Suprapubic skin (tissue), 4 donors: ENCODE data around the gene CYP4A11. TPM values are rescaled to one million over a fixed set of nuclear protein-coding genes. Genes with fewer than 3 reads are reported as not detected.
A peak's percentile ranks its signal among the peaks of the same experiment; 100 is the strongest.
"Not testable (repeated sequence)": the region's sequence is repeated elsewhere in the genome, so short reads cannot be mapped to it uniquely, and the experiment has no call there.

Source experiments
- DNase-seq, 2 donors: peaks; one replicate each; pipeline ENCODE4 v3.0.0-alpha.2; 2019; ENCODE audit warnings: low spot score in 2 of 2
- H3K27ac ChIP-seq: fragments of 200-600 bp; sonication (generic); one replicate; pipeline ENCODE4 v1.5.1; 2019
- H3K27me3 ChIP-seq: fragments of 200-600 bp; sonication (generic); one replicate; pipeline ENCODE4 v1.5.1; 2019
- H3K36me3 ChIP-seq: fragments of 200-600 bp; sonication (generic); one replicate; pipeline ENCODE4 v1.5.1; 2019
- H3K4me1 ChIP-seq: fragments of 200-600 bp; sonication (generic); one replicate; pipeline ENCODE4 v1.5.1; 2019
- H3K4me3 ChIP-seq: fragments of 200-600 bp; sonication (generic); one replicate; pipeline ENCODE4 v1.5.1; 2019; ENCODE audit warnings: mild to moderate bottlenecking
- H3K9me3 ChIP-seq: fragments of 200-600 bp; sonication (generic); one replicate; pipeline ENCODE4 v1.5.1; 2019
- EP300 ChIP-seq: sonication (generic); formaldehyde crosslinking; IDR thresholded peaks from one replicate; pipeline ENCODE4 v1.6.1; 2017; ENCODE audit warnings: antibody characterized with exemption
- POLR2A ChIP-seq, 2 donors: fragments of 450-650 bp; IDR thresholded peaks; one replicate each; pipeline ENCODE4 v1.6.1; 2017; ENCODE audit warnings: antibody characterized with exemption in 2 of 2, mild to moderate bottlenecking in 2 of 2, moderate library complexity in 2 of 2
- POLR2AphosphoS5 ChIP-seq, 3 donors: sonication (generic); formaldehyde crosslinking; IDR thresholded peaks; one replicate each; pipeline ENCODE4 v1.6.1; 2017; ENCODE audit warnings: antibody characterized with exemption in 3 of 3
- WGBS: methylation state at CpG from one replicate; pipeline ENCODE4 v1.1.5; 2018; 5-methylcytosine and 5-hydroxymethylcytosine counted together
- total RNA-seq, 4 donors: library from RNA; depleted of rRNA; stranded (reverse); fragments of >200 nt; gene quantifications; one replicate each; pipeline ENCODE4 v1.1.0, GENCODE V29; 2016
- TF ChIP-seq, protein P1 (sequence below), 2 donors: fragments of 200-600 bp in 1 of 2; fragments of 450-650 bp in 1 of 2; sonication (generic) in 1 of 2; IDR thresholded peaks; one replicate each; pipeline ENCODE4 v1.5.1; 2016 to 2019; ENCODE audit warnings: antibody characterized with exemption in 2 of 2, mild to moderate bottlenecking in 1 of 2, moderate library complexity in 1 of 2

Gene CYP4A11
- total RNA-seq, 4 donors from 2014 or later, result 0.32 TPM; not detected in 3

DNA sequence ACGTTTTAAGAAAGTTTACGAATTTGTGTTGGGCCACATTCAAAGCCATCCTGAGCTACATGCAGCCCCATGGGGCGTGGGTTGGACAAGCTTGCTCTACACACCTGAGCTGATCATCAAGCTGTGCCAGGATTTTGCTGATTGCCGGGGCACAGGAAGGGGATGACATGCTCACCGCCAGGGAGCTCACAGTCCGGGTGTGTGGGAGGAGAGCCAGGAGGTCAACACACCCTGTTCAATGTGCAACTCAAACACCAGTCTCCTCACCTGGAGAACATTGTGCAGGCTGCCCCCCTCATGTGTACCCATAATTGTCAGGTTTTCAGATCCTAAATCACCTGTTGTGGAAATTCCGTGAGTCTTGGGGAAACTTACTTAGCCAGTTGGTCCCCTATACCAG, 969 bp downstream of the CYP4A11 start:
- DNase-seq, result no peak
- WGBS, result 80% methylated on average over 7 of the region's 7 CpGs
- no peaks in the 10 kb centered on the region for H3K9me3 ChIP-seq
- TF ChIP-seq, protein P1, sequence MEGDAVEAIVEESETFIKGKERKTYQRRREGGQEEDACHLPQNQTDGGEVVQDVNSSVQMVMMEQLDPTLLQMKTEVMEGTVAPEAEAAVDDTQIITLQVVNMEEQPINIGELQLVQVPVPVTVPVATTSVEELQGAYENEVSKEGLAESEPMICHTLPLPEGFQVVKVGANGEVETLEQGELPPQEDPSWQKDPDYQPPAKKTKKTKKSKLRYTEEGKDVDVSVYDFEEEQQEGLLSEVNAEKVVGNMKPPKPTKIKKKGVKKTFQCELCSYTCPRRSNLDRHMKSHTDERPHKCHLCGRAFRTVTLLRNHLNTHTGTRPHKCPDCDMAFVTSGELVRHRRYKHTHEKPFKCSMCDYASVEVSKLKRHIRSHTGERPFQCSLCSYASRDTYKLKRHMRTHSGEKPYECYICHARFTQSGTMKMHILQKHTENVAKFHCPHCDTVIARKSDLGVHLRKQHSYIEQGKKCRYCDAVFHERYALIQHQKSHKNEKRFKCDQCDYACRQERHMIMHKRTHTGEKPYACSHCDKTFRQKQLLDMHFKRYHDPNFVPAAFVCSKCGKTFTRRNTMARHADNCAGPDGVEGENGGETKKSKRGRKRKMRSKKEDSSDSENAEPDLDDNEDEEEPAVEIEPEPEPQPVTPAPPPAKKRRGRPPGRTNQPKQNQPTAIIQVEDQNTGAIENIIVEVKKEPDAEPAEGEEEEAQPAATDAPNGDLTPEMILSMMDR (IDR thresholded peaks at IDR 0.05), result no peak
- TF ChIP-seq POLR2AphosphoS5 (IDR thresholded peaks at IDR 0.05) (no peak), EP300 (no peak), POLR2A (IDR thresholded peaks at IDR 0.05) (no peak)
- no peaks in the 10 kb centered on the region for H3K36me3 ChIP-seq
- no peak overlapping the region for H3K4me3 ChIP-seq
- H3K27me3 ChIP-seq, result no peaks in the 10 kb centered on the region
- H3K27ac ChIP-seq, result no peak overlapping the region
- peaks cover 4% of the 10 kb centered on the region for H3K4me1 ChIP-seq

DNA sequence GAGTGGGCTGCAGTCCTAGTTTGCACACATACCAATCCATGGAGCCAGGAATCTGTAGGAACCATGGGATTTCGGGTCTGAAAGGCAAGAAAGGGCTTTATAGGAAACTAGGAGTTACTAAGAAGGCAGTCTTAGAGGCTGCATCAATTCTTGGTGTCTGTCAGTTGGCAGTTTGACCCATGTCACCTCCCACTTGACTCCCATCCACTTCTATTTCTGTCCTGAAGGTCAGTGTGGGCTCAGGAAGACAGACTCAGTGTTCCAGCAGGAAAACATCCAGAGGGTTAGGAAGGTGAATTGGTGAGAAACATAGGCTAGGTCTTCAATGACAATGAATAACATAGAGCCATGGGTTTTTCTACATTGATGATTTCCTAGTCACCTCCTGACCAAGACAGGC, 4.0 kb downstream of the CYP4A11 start:
- H3K4me3 ChIP-seq, result no peak overlapping the region
- H3K27me3 ChIP-seq, result no peaks in the 10 kb centered on the region
- WGBS, result 35% methylated on average over 1 of the region's 1 CpG
- no peak for TF ChIP-seq POLR2A (IDR thresholded peaks at IDR 0.05)
- TF ChIP-seq, protein P1 (IDR thresholded peaks at IDR 0.05), result no peak
- TF ChIP-seq EP300, result no peak
- no peak for TF ChIP-seq POLR2AphosphoS5 (IDR thresholded peaks at IDR 0.05)
- peaks cover 4% of the 10 kb centered on the region for H3K4me1 ChIP-seq
- no peak overlapping the region for H3K27ac ChIP-seq
- no peak for DNase-seq
- H3K36me3 ChIP-seq, result no peaks in the 10 kb centered on the region
- no peaks in the 10 kb centered on the region for H3K9me3 ChIP-seq

DNA sequence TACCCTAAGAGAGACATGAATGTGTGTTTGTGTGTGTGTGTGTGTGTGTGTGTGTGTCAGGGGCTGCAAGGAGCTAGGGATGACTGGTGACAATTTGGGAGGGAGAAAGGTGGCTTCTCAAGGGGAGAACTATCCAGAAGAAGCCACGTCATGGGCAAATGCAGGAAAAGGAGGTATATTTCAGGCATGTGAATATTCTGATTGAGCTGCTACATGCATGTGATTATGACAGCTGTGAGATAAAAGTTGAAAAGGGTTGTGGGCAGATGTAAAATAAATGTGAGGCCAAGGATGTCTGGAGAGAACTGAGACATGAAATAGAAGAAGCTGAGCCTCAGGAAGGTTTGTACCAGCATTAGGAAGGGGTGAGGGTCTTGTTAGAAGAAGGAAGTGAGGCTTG, 4.5 kb downstream of the CYP4A11 start:
- Histone ChIP-seq H3K9me3 (no peaks in the 10 kb centered on the region), H3K4me1 (peaks cover 4% of the 10 kb centered on the region), H3K36me3 (no peaks in the 10 kb centered on the region), H3K27ac (no peak overlapping the region), H3K4me3 (no peak overlapping the region), H3K27me3 (no peaks in the 10 kb centered on the region)
- 71% methylated on average over 1 of the region's 1 CpG for WGBS
- DNase-seq, result no peak
- TF ChIP-seq POLR2AphosphoS5 (IDR thresholded peaks at IDR 0.05) (no peak), EP300 (no peak), POLR2A (IDR thresholded peaks at IDR 0.05) (no peak)
- TF ChIP-seq, protein P1 (IDR thresholded peaks at IDR 0.05), result no peak

DNA sequence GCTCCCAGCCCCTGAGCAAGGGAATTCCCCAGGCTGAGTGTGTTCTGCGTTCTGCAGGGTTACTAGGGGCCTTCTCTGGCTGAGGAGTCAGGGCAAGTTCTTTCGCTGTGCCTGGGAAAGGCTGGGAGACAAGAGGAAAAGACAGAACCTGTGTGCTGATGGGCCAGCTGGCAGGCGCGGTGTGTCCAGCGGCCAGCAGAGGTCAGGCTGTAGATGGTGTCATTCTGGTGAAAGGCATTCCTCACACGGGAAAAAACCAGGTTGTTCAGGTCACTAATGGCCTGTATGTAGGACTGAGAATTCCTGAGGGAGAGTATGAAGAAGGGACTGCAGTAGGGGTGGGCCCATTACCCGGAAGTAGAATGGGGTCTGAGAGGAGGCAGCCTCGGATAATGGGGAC, 6.4 kb downstream of the CYP4A11 start:
- H3K36me3 ChIP-seq, H3K9me3 ChIP-seq, H3K27ac ChIP-seq, H3K4me3 ChIP-seq, H3K4me1 ChIP-seq, H3K27me3 ChIP-seq, DNase-seq: not testable (repeated sequence)
- TF ChIP-seq, protein P1 (IDR thresholded peaks at IDR 0.05), result peak in 1 of 2 donors; percentile 22
- WGBS, result 52% methylated on average over 8 of the region's 8 CpGs

DNA sequence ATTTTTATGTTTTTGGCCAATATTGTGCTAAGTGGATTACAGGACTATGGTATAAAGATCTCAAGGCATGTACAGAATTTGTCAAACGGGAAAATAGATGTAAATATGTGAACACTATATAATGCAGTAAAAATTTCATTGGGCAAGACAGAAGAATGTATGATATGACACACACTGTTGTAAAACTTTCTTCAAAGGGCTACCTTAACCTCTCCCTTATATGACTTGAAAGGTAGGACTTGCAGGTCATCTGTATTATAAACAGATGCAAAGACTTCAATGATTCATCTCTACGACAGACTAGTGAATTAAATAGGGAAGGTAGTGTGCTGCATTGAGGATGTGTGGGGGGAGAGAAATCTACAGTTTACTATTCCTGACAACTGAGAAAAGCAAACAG, 9.3 kb downstream of the CYP4A11 start:
- not testable (repeated sequence) for H3K4me1 ChIP-seq, H3K36me3 ChIP-seq, H3K27me3 ChIP-seq, DNase-seq, H3K9me3 ChIP-seq, H3K27ac ChIP-seq, H3K4me3 ChIP-seq
- 61% methylated on average over 2 of the region's 2 CpGs for WGBS

DNA sequence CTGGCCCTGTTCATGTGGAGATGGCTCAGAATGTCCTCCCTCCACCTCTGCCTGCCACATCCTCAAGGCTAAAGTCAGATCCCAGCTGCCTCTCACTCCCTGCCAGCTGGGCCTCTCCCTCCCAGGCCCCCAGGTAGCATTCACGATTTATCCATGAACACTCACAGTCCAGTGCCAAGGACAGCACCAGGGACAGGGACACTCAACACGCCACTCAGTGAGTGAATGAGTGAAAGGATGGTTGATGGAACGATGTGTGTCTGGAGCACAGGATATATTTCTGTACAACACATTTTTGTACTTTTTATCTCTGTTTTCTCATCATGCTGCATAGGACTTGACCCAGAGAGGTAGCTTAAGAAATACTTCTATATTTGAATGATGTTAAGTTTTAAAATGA, 10.1 kb downstream of the CYP4A11 start:
- Histone ChIP-seq H3K9me3 (no peaks in the 10 kb centered on the region), H3K36me3 (no peaks in the 10 kb centered on the region), H3K27ac (no peak overlapping the region), H3K4me3 (no peak overlapping the region), H3K27me3 (no peaks in the 10 kb centered on the region), H3K4me1 (no peaks in the 10 kb centered on the region)
- WGBS, result 58% methylated on average over 3 of the region's 3 CpGs
- DNase-seq, result no peak
- TF ChIP-seq EP300 (no peak), POLR2AphosphoS5 (IDR thresholded peaks at IDR 0.05) (no peak), POLR2A (IDR thresholded peaks at IDR 0.05) (no peak)
- TF ChIP-seq, protein P1 (IDR thresholded peaks at IDR 0.05), result no peak
